Natural killer cell (primary cell): ENCODE data around the gene SLC43A1. TPM values are rescaled to one million over a fixed set of nuclear protein-coding genes. Genes with fewer than 3 reads are reported as not detected.

ENCODE experiments used
- ATAC-seq, 3 donors: fragments of 150-1000 bp in 2 of 3; fragments of 200-7000 bp in 1 of 3; cut with Tn5 transposase; 1 replicate in 1 of 3; 2 replicates in 2 of 3; pipeline ENCODE4 v1.10.0; 2021; ENCODE audit warnings: mild to moderate bottlenecking in 2 of 3, moderate library complexity in 2 of 3
- DNase-seq, 2 donors: peaks; one replicate each; pipeline versions ENCODE4 v3.0.0 to v3.0.0-alpha.2; 2013 to 2021; ENCODE audit warnings: mixed read lengths in 1 of 2
- H3K27ac ChIP-seq: one replicate; pipeline ENCODE4 v1.5.1; 2013; ENCODE audit warnings: mild to moderate bottlenecking, low read length
- H3K27me3 ChIP-seq: one replicate; pipeline ENCODE4 v1.6.1; 2013; ENCODE audit warnings: low read length; ENCODE audit not compliant: control insufficient read depth, insufficient read depth
- H3K36me3 ChIP-seq: one replicate; pipeline ENCODE4 v1.6.1; 2013; ENCODE audit warnings: low read length; ENCODE audit not compliant: control insufficient read depth, insufficient read depth
- H3K4me1 ChIP-seq: one replicate; pipeline ENCODE4 v1.6.1; 2013; ENCODE audit warnings: low read length; ENCODE audit not compliant: control insufficient read depth, insufficient read depth
- H3K4me3 ChIP-seq: one replicate; pipeline ENCODE4 v1.5.1; 2013; ENCODE audit warnings: low read length
- H3K9me3 ChIP-seq: one replicate; pipeline ENCODE4 v1.6.1; 2013; ENCODE audit warnings: low read length; ENCODE audit not compliant: control insufficient read depth, insufficient read depth
- H3K27ac Mint-ChIP-seq, 2 donors: one replicate each; pipeline ENCODE4 v1.8.0; 2022; ENCODE audit warnings: mild to moderate bottlenecking in 2 of 2, mixed read lengths in 2 of 2, moderate library complexity in 1 of 2
- H3K27me3 Mint-ChIP-seq, 2 donors: one replicate each; pipeline ENCODE4 v1.8.0; 2022; ENCODE audit warnings: low read depth in 2 of 2, mixed read lengths in 2 of 2
- H3K36me3 Mint-ChIP-seq: one replicate; pipeline ENCODE4 v1.8.0; 2022; ENCODE audit warnings: mixed read lengths
- H3K4me1 Mint-ChIP-seq, 2 donors: one replicate each; pipeline ENCODE4 v1.8.0; 2022; ENCODE audit warnings: mixed read lengths in 2 of 2
- H3K4me3 Mint-ChIP-seq: one replicate; pipeline ENCODE4 v1.8.0; 2022; ENCODE audit warnings: mild to moderate bottlenecking, moderate library complexity, mixed read lengths
- H3K9me3 Mint-ChIP-seq, 2 donors: one replicate each; pipeline ENCODE4 v1.8.0; 2022; ENCODE audit warnings: mixed read lengths in 2 of 2
- CTCF ChIP-seq: fragments of 200-600 bp; IDR thresholded peaks from one replicate; pipeline ENCODE4 v1.8.0; 2022; ENCODE audit warnings: antibody characterized with exemption
- WGBS: methylation state at CpG from one replicate; pipeline ENCODE4 v1.1.7; 2013; ENCODE audit warnings: missing lambda C conversion rate; ENCODE audit not compliant: insufficient coverage; 5-methylcytosine and 5-hydroxymethylcytosine counted together
- intact Hi-C: fragments of 100-400 bp; cut with micrococcal nuclease; formaldehyde crosslinking; loops from one replicate; pipeline ENCODE4 v1.14.2; 2022
- total RNA-seq, 4 donors: library from RNA; stranded (reverse); fragments of 120-200 nt in 1 of 4; gene quantifications; one replicate each; pipeline versions ENCODE4 v1.2.3 to v1.2.4, GENCODE V29; 2013 to 2022

The SLC43A1 gene
- total RNA-seq, 3 donors from 2014 or later (not counting 1 experiment from before 2014, with no cell fraction given), result 11.3 to 20.6 (median 13.9) TPM

- H3K4me1 ChIP-seq, result peaks cover 20% of the 10 kb centered on the region
- Mint-ChIP-seq H3K9me3 (no peaks in the 10 kb centered on the region), H3K27ac (peak overlapping the region in 1 of 2 donors; percentile 79), H3K27me3 (no peaks in the 10 kb centered on the region), H3K4me1 (peaks cover 17 to 46% of the 10 kb centered on the region in 2 donors), H3K4me3 (no peak overlapping the region), H3K36me3 (no peaks in the 10 kb centered on the region)
- H3K4me3 ChIP-seq, result no peak overlapping the region
- TF ChIP-seq CTCF, result no peak
- no peaks in the 10 kb centered on the region for H3K36me3 ChIP-seq
- H3K27me3 ChIP-seq, result no peaks in the 10 kb centered on the region
- H3K27ac ChIP-seq, result no peak overlapping the region
- intact Hi-C loops, result no loop called here
- no peak for DNase-seq
- 94% methylated on average over 9 of the region's 12 CpGs for WGBS
- no peaks in the 10 kb centered on the region for H3K9me3 ChIP-seq
- ATAC-seq, result no peak
These were observed 2.7 kb downstream of the SLC43A1 start for GRCh38 chr11:57512646-57513451.

- no peaks in the 10 kb centered on the region for H3K36me3 Mint-ChIP-seq
- no peaks in the 10 kb centered on the region for H3K9me3 ChIP-seq
- DNase-seq (peak in 1 of 2 donors; percentile 23), ATAC-seq (no peak)
- no peaks in the 10 kb centered on the region for H3K36me3 ChIP-seq
- H3K4me1 ChIP-seq, result peaks cover 20% of the 10 kb centered on the region
- H3K4me3 ChIP-seq, result no peak overlapping the region
- no peak overlapping the region for H3K27ac ChIP-seq
- no peaks in the 10 kb centered on the region for H3K27me3 ChIP-seq
- WGBS, result 84% methylated on average over 6 of the region's 6 CpGs
- H3K9me3 Mint-ChIP-seq, result no peaks in the 10 kb centered on the region
- no peak for TF ChIP-seq CTCF
- no peaks in the 10 kb centered on the region for H3K27me3 Mint-ChIP-seq
- intact Hi-C loops, result no loop called here
- H3K4me3 Mint-ChIP-seq, result peak overlapping the region; percentile 42
- peak overlapping the region; percentile 78 to 79 for H3K27ac Mint-ChIP-seq
- H3K4me1 Mint-ChIP-seq, result peaks cover 17 to 46% of the 10 kb centered on the region in 2 donors
These were observed 3.6 kb downstream of the SLC43A1 start for GRCh38 chr11:57511741-57512430.

DNA sequence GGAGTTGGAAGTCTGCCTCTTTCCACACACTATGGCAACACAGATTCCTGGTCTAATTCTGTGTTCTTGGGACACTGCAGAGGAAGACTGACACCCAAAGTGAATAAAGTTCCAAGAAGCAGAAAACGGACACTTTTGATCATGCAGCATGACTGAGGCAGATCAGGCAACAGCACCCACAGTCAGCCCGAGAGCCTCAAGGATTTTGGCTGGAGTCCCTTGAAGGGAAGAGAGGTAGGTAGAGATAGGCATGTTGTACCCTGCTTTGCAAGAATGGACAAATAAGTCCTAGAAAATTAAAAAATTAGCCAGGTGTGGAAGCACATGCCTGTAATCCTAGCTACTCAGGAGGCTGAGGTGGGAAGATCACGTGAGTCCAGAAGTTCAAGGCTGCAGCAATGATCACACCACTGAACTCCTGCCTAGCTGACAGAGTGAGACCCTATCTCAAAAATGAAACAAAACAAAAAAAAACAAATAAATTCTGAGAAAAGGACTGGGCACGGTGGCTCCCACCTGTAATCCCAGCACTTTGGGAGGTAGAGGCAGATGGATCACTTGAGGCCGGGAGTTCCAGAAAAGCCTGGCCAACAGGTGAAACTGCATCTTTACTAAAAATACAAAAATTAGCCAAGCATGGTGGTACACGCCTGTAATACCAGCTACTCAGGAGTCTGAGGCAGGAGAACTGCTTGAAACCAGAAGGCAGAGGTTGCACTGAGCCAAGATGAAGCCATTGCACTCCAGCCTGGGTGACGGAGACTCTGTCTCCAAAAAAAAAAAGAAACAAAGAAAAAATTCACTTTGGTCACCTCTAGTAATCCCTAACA, 6.9 kb downstream of the SLC43A1 start:
- intact Hi-C loops, result no loop called here
- H3K36me3 Mint-ChIP-seq, result no peaks in the 10 kb centered on the region
- no peak overlapping the region for H3K27ac Mint-ChIP-seq
- ATAC-seq, result no peak
- no peaks in the 10 kb centered on the region for H3K27me3 Mint-ChIP-seq
- H3K27me3 ChIP-seq, result no peaks in the 10 kb centered on the region
- H3K9me3 ChIP-seq, result no peaks in the 10 kb centered on the region
- peaks cover 9 to 27% of the 10 kb centered on the region in 2 donors for H3K4me1 Mint-ChIP-seq
- WGBS, result 91% methylated on average over 7 of the region's 7 CpGs
- no peaks in the 10 kb centered on the region for H3K36me3 ChIP-seq
- H3K4me3 Mint-ChIP-seq, result no peak overlapping the region
- H3K4me3 ChIP-seq, result no peak overlapping the region
- H3K27ac ChIP-seq, result no peak overlapping the region
- DNase-seq, result no peak
- no peaks in the 10 kb centered on the region for H3K9me3 Mint-ChIP-seq
- H3K4me1 ChIP-seq, result peaks cover 4% of the 10 kb centered on the region
- TF ChIP-seq CTCF, result no peak
